ENCODE measurements around the gene PRDM15. TPM values are rescaled to one million over a fixed set of nuclear protein-coding genes. Genes with fewer than 3 reads are reported as not detected.

PRDM15 gene
- total RNA-seq, 3 donors from 2014 or later (not counting 1 experiment from before 2014, with no cell fraction given), result 11.4 to 13.5 (median 11.9) TPM

GRCh38 chr21:41772351-41773080 lies 106.6 kb downstream of the PRDM15 start:
- peaks cover 17 to 22% of the 10 kb centered on the region in 2 donors for H3K4me1 Mint-ChIP-seq
- H3K4me3 Mint-ChIP-seq, result no peak overlapping the region
- ATAC-seq, result no peak
- Histone ChIP-seq H3K27ac (ENCODE audit: low read length) (no peak overlapping the region), H3K4me1 (ENCODE audit: control insufficient read depth, insufficient read depth, low read length) (peaks cover 12% of the 10 kb centered on the region), H3K27me3 (ENCODE audit: control insufficient read depth, insufficient read depth, low read length) (peaks cover 24% of the 10 kb centered on the region), H3K36me3 (ENCODE audit: control insufficient read depth, insufficient read depth, low read length) (no peaks in the 10 kb centered on the region), H3K4me3 (ENCODE audit: low read length) (no peak overlapping the region), H3K9me3 (ENCODE audit: control insufficient read depth, insufficient read depth, low read length) (no peaks in the 10 kb centered on the region)
- peaks cover 4% of the 10 kb centered on the region for H3K36me3 Mint-ChIP-seq
- H3K27ac Mint-ChIP-seq, result no peak overlapping the region
- WGBS (ENCODE audit: insufficient coverage), result 72% methylated on average over 16 of the region's 16 CpGs
- no peak for DNase-seq
- H3K27me3 Mint-ChIP-seq (ENCODE audit: low read depth in 2 of 2), result peaks cover 61 to 76% of the 10 kb centered on the region in 2 donors
- no peak for TF ChIP-seq CTCF (IDR thresholded peaks at IDR 0.05)
- intact Hi-C loops (cut with micrococcal nuclease), result no loop called here
- H3K9me3 Mint-ChIP-seq, result no peaks in the 10 kb centered on the region

GRCh38 chr21:41771625-41771945 lies 107.6 kb downstream of the PRDM15 start:
- H3K36me3 ChIP-seq (ENCODE audit: control insufficient read depth, insufficient read depth, low read length), result no peaks in the 10 kb centered on the region
- no peak overlapping the region for H3K27ac ChIP-seq (ENCODE audit: low read length)
- Mint-ChIP-seq H3K9me3 (no peaks in the 10 kb centered on the region), H3K4me3 (no peak overlapping the region), H3K27me3 (ENCODE audit: low read depth in 2 of 2) (peaks cover 63 to 83% of the 10 kb centered on the region in 2 donors), H3K4me1 (peaks cover 22 to 28% of the 10 kb centered on the region in 2 donors), H3K36me3 (peaks cover 10% of the 10 kb centered on the region), H3K27ac (no peak overlapping the region)
- no peak for ATAC-seq
- 91% methylated on average over 7 of the region's 7 CpGs for WGBS (ENCODE audit: insufficient coverage)
- H3K4me1 ChIP-seq (ENCODE audit: control insufficient read depth, insufficient read depth, low read length), result peaks cover 21% of the 10 kb centered on the region
- no peak for DNase-seq
- intact Hi-C loops (cut with micrococcal nuclease), result no loop called here
- peaks cover 27% of the 10 kb centered on the region for H3K27me3 ChIP-seq (ENCODE audit: control insufficient read depth, insufficient read depth, low read length)
- no peaks in the 10 kb centered on the region for H3K9me3 ChIP-seq (ENCODE audit: control insufficient read depth, insufficient read depth, low read length)
- no peak overlapping the region for H3K4me3 ChIP-seq (ENCODE audit: low read length)
- no peak for TF ChIP-seq CTCF (IDR thresholded peaks at IDR 0.05)

GRCh38 chr21:41770901-41771624 lies 108.1 kb downstream of the PRDM15 start:
- Histone ChIP-seq H3K27ac (ENCODE audit: low read length) (no peak overlapping the region), H3K27me3 (ENCODE audit: control insufficient read depth, insufficient read depth, low read length) (peaks cover 27% of the 10 kb centered on the region), H3K4me3 (ENCODE audit: low read length) (no peak overlapping the region), H3K36me3 (ENCODE audit: control insufficient read depth, insufficient read depth, low read length) (no peaks in the 10 kb centered on the region), H3K9me3 (ENCODE audit: control insufficient read depth, insufficient read depth, low read length) (no peaks in the 10 kb centered on the region), H3K4me1 (ENCODE audit: control insufficient read depth, insufficient read depth, low read length) (peaks cover 21% of the 10 kb centered on the region)
- no peak for TF ChIP-seq CTCF (IDR thresholded peaks at IDR 0.05)
- Mint-ChIP-seq H3K9me3 (no peaks in the 10 kb centered on the region), H3K36me3 (peaks cover 10% of the 10 kb centered on the region), H3K4me3 (no peak overlapping the region), H3K27me3 (ENCODE audit: low read depth in 2 of 2) (peaks cover 63 to 83% of the 10 kb centered on the region in 2 donors), H3K27ac (no peak overlapping the region), H3K4me1 (peaks cover 22 to 28% of the 10 kb centered on the region in 2 donors)
- 80% methylated on average over 14 of the region's 14 CpGs for WGBS (ENCODE audit: insufficient coverage)
- intact Hi-C loops (cut with micrococcal nuclease), result no loop called here
- ATAC-seq (no peak), DNase-seq (no peak)
